Fibroblast of skin of left quadriceps (primary cell): ENCODE measurements around the gene TSN.

ENCODE experiments used
- DNase-seq, 2 experiments: peaks; one replicate each; pipeline ENCODE4 v3.0.0-alpha.2; 2013; ENCODE audit warnings: low read depth in 2 of 2

TSN gene

GRCh38 chr2:121746071-121746578, 9.3 kb upstream of the TSN start:
- no peak for DNase-seq

GRCh38 chr2:121748202-121748601, 7.2 kb upstream of the TSN start:
- peak in 1 of 2 experiments; percentile 16 for DNase-seq

- no peak for DNase-seq
Observed at GRCh38 chr2:121754851-121755236, 607 bp upstream of the TSN start.

DNA sequence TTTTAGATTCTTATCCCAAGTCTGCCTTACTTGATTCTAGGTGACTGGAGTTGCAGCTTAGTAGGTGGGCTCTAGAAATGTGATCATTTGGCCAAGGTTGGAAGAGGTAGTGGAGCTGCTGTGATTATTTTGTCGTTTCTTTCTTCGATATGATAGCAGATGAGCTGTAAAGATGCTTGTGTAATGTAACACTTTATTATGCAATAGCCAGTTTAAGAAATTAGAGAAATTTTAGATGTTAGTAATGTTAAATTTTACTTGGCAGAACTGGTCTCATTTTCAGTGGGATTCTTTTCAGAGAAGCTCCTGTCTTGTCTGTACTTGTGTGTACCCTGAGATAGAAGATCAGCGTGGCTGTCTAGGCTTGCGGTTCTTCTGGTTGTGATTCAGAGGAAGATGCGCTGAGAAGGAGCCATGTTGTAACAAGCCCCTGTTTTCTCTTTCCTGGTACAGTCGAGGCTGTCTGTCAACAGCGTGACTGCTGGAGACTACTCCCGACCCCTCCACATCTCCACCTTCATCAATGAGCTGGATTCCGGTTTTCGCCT, 9.3 kb downstream of the TSN start:
- DNase-seq: no peak

DNA sequence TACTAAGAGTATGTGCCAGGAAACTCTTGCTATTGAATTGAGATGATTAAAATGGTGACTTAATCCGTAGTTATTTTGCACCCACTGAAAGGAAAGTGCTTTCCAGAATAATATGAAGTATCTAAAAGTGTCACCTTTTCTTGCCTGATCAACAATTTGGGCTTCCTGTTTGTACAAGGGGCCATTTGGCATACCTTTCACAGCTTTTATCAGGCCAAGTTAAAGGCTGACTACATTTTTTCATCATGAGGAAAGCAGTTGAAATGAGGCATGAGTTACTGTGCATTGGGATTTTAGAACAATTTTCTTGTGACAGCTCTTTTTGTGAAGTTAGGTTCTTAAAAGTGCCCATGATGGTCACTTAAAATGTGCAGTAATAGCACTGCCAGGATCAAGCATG, 11.2 kb downstream of the TSN start:
- DNase-seq: no peak

DNA sequence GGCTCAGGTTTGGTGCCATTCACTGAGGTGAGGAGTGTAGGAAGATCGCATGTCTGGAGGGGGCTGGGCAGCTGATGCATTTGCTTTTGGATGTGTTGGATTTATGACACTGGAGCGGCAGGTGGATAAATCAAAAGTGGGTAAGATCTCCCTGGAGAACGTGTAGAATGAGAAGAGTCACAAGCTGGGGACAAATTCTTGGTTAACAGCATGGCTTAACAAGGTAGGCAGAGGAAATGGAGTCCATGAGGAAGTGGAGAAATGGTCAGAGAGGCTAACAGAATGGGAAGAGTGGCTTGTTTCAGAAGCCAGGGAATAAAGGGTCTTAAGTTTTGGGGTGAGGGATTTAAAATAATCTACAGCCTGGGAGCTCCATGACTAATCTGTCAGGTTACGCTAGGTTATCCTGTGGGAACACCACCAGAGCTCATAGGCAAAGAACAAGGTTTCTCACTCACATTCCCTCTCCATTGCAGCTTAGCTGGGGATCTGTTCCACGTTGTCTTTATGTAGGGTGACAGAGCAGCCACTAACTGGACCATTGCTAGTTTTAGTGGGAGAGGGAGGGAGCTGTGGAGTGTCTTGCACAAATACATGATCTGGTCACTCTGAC, 12.8 kb downstream of the TSN start:
- no peak for DNase-seq

GRCh38 chr2:121771976-121772742, 16.7 kb downstream of the TSN start:
- no peak for DNase-seq

GRCh38 chr2:121774235-121774634, 18.8 kb downstream of the TSN start:
- DNase-seq: no peak

DNA sequence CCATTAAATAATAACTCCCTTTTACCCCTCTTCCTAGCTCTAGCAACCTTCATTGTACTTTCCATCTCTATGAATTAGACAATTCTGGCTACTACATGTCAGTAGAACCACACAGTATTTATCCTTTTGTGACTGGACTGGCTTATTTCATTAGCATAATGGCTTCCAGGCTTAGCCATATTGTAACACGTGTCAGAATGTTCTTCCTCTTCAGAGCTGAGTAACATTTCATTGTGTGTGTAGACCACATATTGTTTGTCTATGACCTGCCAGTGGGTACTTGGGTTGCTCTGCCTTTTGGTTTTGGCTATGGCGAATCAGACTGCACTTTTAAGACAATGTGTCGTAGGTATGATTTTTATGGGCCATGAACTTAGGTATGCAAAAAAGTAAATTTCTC, 20.9 kb downstream of the TSN start:
- no peak for DNase-seq

GRCh38 chr2:121776885-121777698, 21.6 kb downstream of the TSN start:
- no peak for DNase-seq

DNA sequence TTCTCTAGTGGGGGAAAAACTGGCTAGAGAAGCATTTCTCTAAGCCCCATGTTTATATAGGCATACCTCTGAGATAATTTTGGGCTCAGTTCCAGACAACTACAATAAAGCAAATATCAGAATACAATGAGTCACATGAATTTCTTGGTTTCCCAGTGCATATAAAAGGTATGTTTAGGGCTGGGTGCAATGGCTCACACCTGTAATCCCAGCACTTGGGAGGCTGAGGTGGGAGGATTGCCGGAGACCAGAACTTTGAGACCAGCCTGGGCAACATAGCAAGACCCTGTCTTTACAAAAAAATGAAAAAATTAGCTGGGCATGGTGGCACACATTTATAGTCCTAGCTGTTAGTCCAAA, 22.2 kb downstream of the TSN start:
- DNase-seq: peak; percentile 20 to 22

DNA sequence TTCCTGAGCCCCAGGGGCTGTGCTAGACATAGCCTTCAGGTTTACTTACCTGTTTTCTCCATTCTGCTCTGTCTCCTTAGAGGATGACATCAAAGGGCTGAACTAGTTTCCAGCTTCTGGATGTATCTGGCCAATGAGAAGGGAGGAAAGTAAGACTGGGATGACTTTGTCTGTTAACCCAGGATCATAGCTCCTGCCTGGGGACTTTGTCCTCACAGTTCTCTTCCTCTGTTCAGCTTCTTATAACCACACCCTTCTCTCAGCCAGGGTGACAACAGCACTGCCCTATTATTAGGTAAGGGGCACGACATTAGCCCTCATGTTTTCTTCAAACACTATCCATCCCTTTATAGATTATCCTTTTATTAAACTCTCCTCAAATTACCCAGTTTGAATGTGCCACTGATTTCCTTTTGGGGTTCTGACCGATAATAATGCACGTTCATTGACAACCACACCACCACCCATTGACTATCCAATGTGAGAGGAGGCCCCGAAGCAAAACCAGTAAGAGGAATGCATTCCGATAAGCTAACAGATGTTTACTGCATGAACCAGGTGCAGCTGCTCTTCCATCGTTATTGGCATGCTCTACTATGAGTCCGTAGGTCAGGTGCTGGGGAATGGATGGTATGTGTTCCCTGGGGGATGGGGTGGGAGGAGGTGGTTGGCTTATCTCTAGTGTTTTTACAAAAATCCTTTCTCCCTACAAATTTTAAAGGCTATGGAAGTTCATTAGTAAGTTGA, 23.5 kb downstream of the TSN start:
- no peak for DNase-seq

GRCh38 chr2:121783180-121783579, 27.7 kb downstream of the TSN start:
- DNase-seq: no peak

GRCh38 chr2:121788685-121789084, 33.2 kb downstream of the TSN start:
- DNase-seq: no peak

DNA sequence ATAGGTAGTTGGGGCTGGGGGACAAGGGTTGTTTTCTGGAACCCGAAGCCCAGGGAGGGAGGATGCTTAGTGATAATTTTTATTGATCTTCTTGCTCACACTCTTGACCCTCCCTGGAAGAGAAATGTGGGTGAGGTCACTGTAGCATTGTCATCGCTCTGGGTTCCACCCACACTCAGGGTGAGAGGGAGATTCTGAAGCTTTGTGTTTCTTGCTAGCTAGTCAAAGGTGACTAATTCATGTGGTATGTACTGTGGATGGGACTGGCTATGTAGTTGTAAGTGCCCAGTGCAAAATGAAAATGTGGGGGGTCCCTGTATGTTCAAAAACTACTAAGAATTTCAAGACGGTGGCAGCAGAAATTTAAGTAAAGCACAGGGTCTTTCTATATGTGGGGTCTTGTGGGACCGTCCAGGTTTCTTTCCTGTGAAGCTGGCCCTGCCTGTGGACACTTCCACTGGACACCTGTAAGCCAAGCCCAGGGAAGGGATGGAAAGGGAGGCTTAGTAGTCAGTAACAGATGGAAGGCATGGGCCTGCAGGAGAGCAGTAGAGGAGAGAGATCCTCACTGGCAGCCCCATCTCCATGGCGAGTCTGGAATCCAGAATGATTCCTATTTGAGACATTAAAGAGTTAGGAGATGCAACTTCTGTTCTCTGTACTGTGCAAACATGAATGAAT, 35.0 kb downstream of the TSN start:
- DNase-seq: peak; percentile 61 to 62

DNA sequence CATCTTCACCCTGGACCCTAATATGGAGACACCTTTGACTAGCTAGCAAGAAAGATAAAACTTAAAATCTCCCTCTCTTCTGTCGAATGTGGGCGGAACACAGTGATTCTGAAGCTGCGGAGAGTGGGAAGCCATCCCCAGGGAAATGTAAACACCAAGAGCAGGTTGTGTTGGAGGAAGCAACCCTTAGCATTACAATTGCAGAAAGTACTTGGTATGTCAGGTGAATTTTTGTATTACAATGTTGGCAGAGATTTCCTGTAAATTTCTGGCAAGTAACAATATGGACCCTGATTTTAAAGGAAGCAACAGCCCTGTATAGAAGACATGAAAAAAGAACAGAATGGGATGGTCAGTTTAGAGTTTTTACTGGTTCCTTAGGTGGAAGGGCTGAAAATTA, 35.8 kb downstream of the TSN start:
- DNase-seq: no peak

DNA sequence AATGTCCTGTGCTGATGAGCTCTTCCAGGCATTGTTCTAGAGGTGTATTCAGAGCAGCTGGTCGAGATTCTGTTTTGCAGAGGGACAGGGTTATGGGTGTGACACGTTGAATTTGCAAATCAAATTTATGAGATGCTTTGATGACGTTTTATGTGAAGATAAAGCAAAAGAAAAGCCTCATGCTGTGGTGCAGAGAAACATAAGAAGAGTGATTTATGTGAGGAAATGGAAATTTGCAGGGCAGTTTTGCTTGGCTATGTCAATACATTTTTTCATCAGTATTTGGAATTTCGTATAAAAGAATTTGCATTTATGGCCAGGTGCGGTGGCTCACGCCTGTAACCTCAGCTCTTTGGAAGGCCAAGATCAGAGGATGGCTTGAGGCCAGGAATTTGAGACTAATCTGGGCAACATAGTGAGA, 36.4 kb downstream of the TSN start:
- DNase-seq: no peak

- no peak for DNase-seq
Observed at GRCh38 chr2:121793816-121794215, 38.4 kb downstream of the TSN start.

- no peak for DNase-seq
Observed at GRCh38 chr2:121794233-121794632, 38.8 kb downstream of the TSN start.

- no peak for DNase-seq
Observed at GRCh38 chr2:121796239-121796638, 40.8 kb downstream of the TSN start.

GRCh38 chr2:121798617-121799016, 43.2 kb downstream of the TSN start:
- no peak for DNase-seq
